HepG2 (cell line): ENCODE results near the gene EGR2. TPM values are rescaled to one million over a fixed set of nuclear protein-coding genes. Genes with fewer than 3 reads are reported as not detected.

Experiments
- ARNTL ChIP-seq: sonication (generic); formaldehyde crosslinking; IDR thresholded peaks from 2 replicates; pipeline ENCODE4 v1.4.0; 2020; ENCODE audit warnings: mild to moderate bottlenecking, missing genetic modification reagents
- GABPA ChIP-seq, 2 experiments: IDR thresholded peaks; 2 replicates each; pipeline ENCODE4 v1.6.1; 2011 to 2016; ENCODE audit warnings: low read depth in 2 of 2, low read length in 1 of 2, missing biosample characterization in 1 of 2, missing genetic modification characterization in 1 of 2
- HNRNPH1 ChIP-seq: fragments of 200-400 bp; formaldehyde crosslinking; optimal IDR thresholded peaks from 2 replicates; pipeline ENCODE3; 2017; ENCODE audit warnings: mild to moderate bottlenecking, low read depth, low read length
- KLF16 ChIP-seq, 2 experiments: sonication (generic) in 1 of 2; formaldehyde crosslinking in 1 of 2; IDR thresholded peaks; 2 replicates each; pipeline versions ENCODE4 v1.6.1 to v1.8.0; 2016 to 2023; ENCODE audit warnings: missing genetic modification reagents in 2 of 2, missing compliant biosample characterization in 1 of 2
- MAX ChIP-seq: IDR thresholded peaks from 2 replicates; pipeline ENCODE4 v1.6.1; 2012; ENCODE audit warnings: inconsistent platforms
- MYPOP ChIP-seq: sonication (generic); formaldehyde crosslinking; IDR thresholded peaks from 2 replicates; pipeline ENCODE4 v1.8.1; 2023; ENCODE audit warnings: mild to moderate bottlenecking, moderate library complexity, missing genetic modification reagents
- PCBP1 ChIP-seq: fragments of 200-400 bp; formaldehyde crosslinking; IDR thresholded peaks from 2 replicates; pipeline ENCODE4 v1.6.1; 2017; ENCODE audit warnings: mild to moderate bottlenecking, low read depth, low read length, borderline replicate concordance
- SAP130 ChIP-seq: IDR thresholded peaks from 2 replicates; pipeline ENCODE4 v1.6.1; 2016; ENCODE audit warnings: low read depth
- SKI ChIP-seq: fragments of 450-650 bp; IDR thresholded peaks from one replicate; pipeline ENCODE4 v1.6.1; 2018; ENCODE audit warnings: mild to moderate bottlenecking; ENCODE audit not compliant: partially characterized antibody
- SUZ12 ChIP-seq: fragments of 150-350 bp; IDR thresholded peaks from 2 replicates; pipeline ENCODE4 v1.6.1; 2014; ENCODE audit warnings: low read depth, low read length
- TAF1 ChIP-seq: sonication (generic); formaldehyde crosslinking; IDR thresholded peaks from 2 replicates; pipeline ENCODE4 v1.4.0; 2020; ENCODE audit warnings: missing genetic modification reagents
- ZNF329 ChIP-seq: sonication (generic); formaldehyde crosslinking; IDR thresholded peaks from 2 replicates; pipeline ENCODE4 v1.9.0; 2021; ENCODE audit warnings: low read depth, mild to moderate bottlenecking, missing genetic modification reagents
- ZNF550 ChIP-seq: sonication (generic); formaldehyde crosslinking; IDR thresholded peaks from 2 replicates; pipeline ENCODE4 v1.4.0; 2020; ENCODE audit warnings: mild to moderate bottlenecking, missing genetic modification reagents, borderline replicate concordance
- ZNF709 ChIP-seq: sonication (generic); formaldehyde crosslinking; IDR thresholded peaks from 2 replicates; pipeline ENCODE4 v1.5.0; 2020; ENCODE audit warnings: mild to moderate bottlenecking, missing genetic modification reagents
- ZNF768 ChIP-seq: sonication (generic); formaldehyde crosslinking; IDR thresholded peaks from 2 replicates; pipeline ENCODE4 v1.4.0; 2020; ENCODE audit warnings: missing genetic modification reagents
- polyA plus RNA-seq, 8 experiments: library from polyadenylated mRNA; depleted of rRNA in 3 of 8; stranded (reverse) in 7 of 8; unstranded in 1 of 8; fragments of >200 nt; fragmentation: Illumina TruSeq in 4 of 8; extraction: Trizol in 4 of 8; gene quantifications; 2 replicates each; pipeline versions ENCODE4 v1.2.1 to v1.2.3, GENCODE V29; 2011 to 2016; ENCODE audit warnings: low read depth in 4 of 8, missing spikeins in 1 of 8, mixed read lengths in 1 of 8; ENCODE audit not compliant: insufficient read depth in 1 of 8
- total RNA-seq, 5 experiments: library from RNA; depleted of rRNA; stranded (reverse); fragments of >200 nt; fragmentation: Illumina TruSeq; extraction: Trizol; gene quantifications; 2 replicates each; pipeline ENCODE4 v1.2.3, GENCODE V29; 2016; ENCODE audit warnings: low read depth in 1 of 5
- TF ChIP-seq, protein P1 (sequence below): sonication (generic); formaldehyde crosslinking; IDR thresholded peaks from 2 replicates; pipeline ENCODE4 v1.5.1; 2020; ENCODE audit warnings: missing genetic modification reagents, mild to moderate bottlenecking, borderline replicate concordance
- TF ChIP-seq, protein P2 (sequence below): sonication (generic); formaldehyde crosslinking; IDR thresholded peaks from 2 replicates; pipeline ENCODE4 v1.4.0; 2020; ENCODE audit warnings: missing genetic modification reagents, borderline replicate concordance
- TF ChIP-seq, protein P3 (sequence below): sonication (generic); formaldehyde crosslinking; IDR thresholded peaks from 2 replicates; pipeline ENCODE4; 2020; ENCODE audit warnings: missing genetic modification reagents, mild to moderate bottlenecking, borderline replicate concordance

Gene EGR2
- total and polyA plus RNA-seq, 2 of the 13 experiments (the other 11 are each of a cell fraction or from before 2014, with no cell fraction given), result 0.11 to 0.15 TPM

- peak; percentile 66 for TF ChIP-seq GABPA (IDR thresholded peaks at IDR 0.05; ENCODE audit: low read depth, low read length)
- peak; percentile 97 for TF ChIP-seq GABPA (CRISPR knock-in tag; IDR thresholded peaks at IDR 0.05; ENCODE audit: low read depth)
- TF ChIP-seq, protein P1, sequence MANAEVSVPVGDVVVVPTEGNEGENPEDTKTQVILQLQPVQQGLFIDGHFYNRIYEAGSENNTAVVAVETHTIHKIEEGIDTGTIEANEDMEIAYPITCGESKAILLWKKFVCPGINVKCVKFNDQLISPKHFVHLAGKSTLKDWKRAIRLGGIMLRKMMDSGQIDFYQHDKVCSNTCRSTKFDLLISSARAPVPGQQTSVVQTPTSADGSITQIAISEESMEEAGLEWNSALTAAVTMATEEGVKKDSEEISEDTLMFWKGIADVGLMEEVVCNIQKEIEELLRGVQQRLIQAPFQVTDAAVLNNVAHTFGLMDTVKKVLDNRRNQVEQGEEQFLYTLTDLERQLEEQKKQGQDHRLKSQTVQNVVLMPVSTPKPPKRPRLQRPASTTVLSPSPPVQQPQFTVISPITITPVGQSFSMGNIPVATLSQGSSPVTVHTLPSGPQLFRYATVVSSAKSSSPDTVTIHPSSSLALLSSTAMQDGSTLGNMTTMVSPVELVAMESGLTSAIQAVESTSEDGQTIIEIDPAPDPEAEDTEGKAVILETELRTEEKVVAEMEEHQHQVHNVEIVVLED, result peak; percentile 90
- TF ChIP-seq ARNTL, result no peak
- TF ChIP-seq, protein P2, sequence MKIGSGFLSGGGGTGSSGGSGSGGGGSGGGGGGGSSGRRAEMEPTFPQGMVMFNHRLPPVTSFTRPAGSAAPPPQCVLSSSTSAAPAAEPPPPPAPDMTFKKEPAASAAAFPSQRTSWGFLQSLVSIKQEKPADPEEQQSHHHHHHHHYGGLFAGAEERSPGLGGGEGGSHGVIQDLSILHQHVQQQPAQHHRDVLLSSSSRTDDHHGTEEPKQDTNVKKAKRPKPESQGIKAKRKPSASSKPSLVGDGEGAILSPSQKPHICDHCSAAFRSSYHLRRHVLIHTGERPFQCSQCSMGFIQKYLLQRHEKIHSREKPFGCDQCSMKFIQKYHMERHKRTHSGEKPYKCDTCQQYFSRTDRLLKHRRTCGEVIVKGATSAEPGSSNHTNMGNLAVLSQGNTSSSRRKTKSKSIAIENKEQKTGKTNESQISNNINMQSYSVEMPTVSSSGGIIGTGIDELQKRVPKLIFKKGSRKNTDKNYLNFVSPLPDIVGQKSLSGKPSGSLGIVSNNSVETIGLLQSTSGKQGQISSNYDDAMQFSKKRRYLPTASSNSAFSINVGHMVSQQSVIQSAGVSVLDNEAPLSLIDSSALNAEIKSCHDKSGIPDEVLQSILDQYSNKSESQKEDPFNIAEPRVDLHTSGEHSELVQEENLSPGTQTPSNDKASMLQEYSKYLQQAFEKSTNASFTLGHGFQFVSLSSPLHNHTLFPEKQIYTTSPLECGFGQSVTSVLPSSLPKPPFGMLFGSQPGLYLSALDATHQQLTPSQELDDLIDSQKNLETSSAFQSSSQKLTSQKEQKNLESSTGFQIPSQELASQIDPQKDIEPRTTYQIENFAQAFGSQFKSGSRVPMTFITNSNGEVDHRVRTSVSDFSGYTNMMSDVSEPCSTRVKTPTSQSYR (CRISPR knock-in tag), result no peak
- peak; percentile 74 for TF ChIP-seq TAF1
- TF ChIP-seq SUZ12, result peak; percentile 57
- TF ChIP-seq ZNF709 (CRISPR knock-in tag), result 0 out of 2 replicates have a peak, but pooled peaks have one; percentile 5
- TF ChIP-seq MAX, result peak; percentile 80
- TF ChIP-seq HNRNPH1, result no peak
- TF ChIP-seq MYPOP (CRISPR knock-in tag), result peak; percentile 56; the same call in 1 of the 2 replicates
- peak; percentile 27 for TF ChIP-seq SKI
- TF ChIP-seq, protein P3, sequence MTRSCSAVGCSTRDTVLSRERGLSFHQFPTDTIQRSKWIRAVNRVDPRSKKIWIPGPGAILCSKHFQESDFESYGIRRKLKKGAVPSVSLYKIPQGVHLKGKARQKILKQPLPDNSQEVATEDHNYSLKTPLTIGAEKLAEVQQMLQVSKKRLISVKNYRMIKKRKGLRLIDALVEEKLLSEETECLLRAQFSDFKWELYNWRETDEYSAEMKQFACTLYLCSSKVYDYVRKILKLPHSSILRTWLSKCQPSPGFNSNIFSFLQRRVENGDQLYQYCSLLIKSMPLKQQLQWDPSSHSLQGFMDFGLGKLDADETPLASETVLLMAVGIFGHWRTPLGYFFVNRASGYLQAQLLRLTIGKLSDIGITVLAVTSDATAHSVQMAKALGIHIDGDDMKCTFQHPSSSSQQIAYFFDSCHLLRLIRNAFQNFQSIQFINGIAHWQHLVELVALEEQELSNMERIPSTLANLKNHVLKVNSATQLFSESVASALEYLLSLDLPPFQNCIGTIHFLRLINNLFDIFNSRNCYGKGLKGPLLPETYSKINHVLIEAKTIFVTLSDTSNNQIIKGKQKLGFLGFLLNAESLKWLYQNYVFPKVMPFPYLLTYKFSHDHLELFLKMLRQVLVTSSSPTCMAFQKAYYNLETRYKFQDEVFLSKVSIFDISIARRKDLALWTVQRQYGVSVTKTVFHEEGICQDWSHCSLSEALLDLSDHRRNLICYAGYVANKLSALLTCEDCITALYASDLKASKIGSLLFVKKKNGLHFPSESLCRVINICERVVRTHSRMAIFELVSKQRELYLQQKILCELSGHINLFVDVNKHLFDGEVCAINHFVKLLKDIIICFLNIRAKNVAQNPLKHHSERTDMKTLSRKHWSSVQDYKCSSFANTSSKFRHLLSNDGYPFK (CRISPR knock-in tag), result peak; percentile 49; the same call in 1 of the 2 replicates
- no peak for TF ChIP-seq ZNF550 (CRISPR knock-in tag)
- peak; percentile 80 for TF ChIP-seq SAP130
- peak in 1 of 2 experiments; percentile 51; a peak in 2 of 4 replicates for TF ChIP-seq KLF16 (CRISPR knock-in tag; IDR thresholded peaks at IDR 0.05)
- TF ChIP-seq PCBP1, result 0 out of 2 replicates have a peak, but pooled peaks have one; percentile 65
- peak; percentile 8; the same call in 1 of the 2 replicates for TF ChIP-seq ZNF768 (CRISPR knock-in tag)
- 0 out of 2 replicates have a peak, but pooled peaks have one; percentile 62 for TF ChIP-seq ZNF329
Observed at GRCh38 chr10:62804356-62805230, 11.6 kb downstream of the EGR2 start, which contains the start of gene ADO (continued).
